Mucosa of descending colon (tissue), 3 donors: ENCODE measurements around the gene ROCK1. TPM values are rescaled to one million over a fixed set of nuclear protein-coding genes. Genes with fewer than 3 reads are reported as not detected.

ENCODE experiments used
- ATAC-seq: fragments of 200-7000 bp; cut with Tn5 transposase; one replicate; pipeline ENCODE4 v1.9.1; 2020; ENCODE audit warnings: mild to moderate bottlenecking, moderate library complexity
- DNase-seq, 3 donors: peaks; one replicate each; pipeline ENCODE4 v3.0.0-alpha.2; 2020
- H3K36me3 ChIP-seq: fragments of 200-600 bp; one replicate; pipeline ENCODE4 v1.8.0; 2021; ENCODE audit warnings: low read depth, mild to moderate bottlenecking
- H3K4me1 ChIP-seq: fragments of 200-600 bp; one replicate; pipeline ENCODE4 v1.8.0; 2021; ENCODE audit warnings: low read depth, mild to moderate bottlenecking
- H3K4me3 ChIP-seq: fragments of 200-600 bp; one replicate; pipeline ENCODE4 v1.8.0; 2021; ENCODE audit warnings: mild to moderate bottlenecking
- H3K9me3 ChIP-seq: fragments of 200-600 bp; one replicate; pipeline ENCODE4 v1.8.0; 2021; ENCODE audit warnings: mild to moderate bottlenecking
- intact Hi-C, 2 donors: fragments of 100-400 bp; cut with DNase I in 1 of 2; cut with micrococcal nuclease in 1 of 2; formaldehyde crosslinking; loops; one replicate each; pipeline versions ENCODE4 v1.11.0 to v1.11.1; 2022; cut with DNase I, micrococcal nuclease
- total RNA-seq, 3 donors: library from RNA; stranded (reverse); fragmentation: NEBNext Ultra II Directional in 2 of 3; extraction: Animal tissue kit (Norgen Biotek cat#: 25700) in 2 of 3; gene quantifications; one replicate each; pipeline versions ENCODE4 v1.2.1 to v1.2.4, GENCODE V29; 2021 to 2023
- TF ChIP-seq, protein P1 (sequence below): fragments of 200-600 bp; IDR thresholded peaks from one replicate; pipeline ENCODE4 v1.8.0; 2022; ENCODE audit warnings: antibody characterized with exemption, mild to moderate bottlenecking
- donor health status: DM: no; HTN: no; CAD: no; lungs with moderate emphysema.
- donor health status: DM: no; HTN: no; CAD: no.
- donor health status: DM: no; HTN: yes; CAD: no.

ROCK1 gene
- total RNA-seq, 3 donors from 2014 or later: 33.0 to 57.3 (median 34.1) TPM

DNA sequence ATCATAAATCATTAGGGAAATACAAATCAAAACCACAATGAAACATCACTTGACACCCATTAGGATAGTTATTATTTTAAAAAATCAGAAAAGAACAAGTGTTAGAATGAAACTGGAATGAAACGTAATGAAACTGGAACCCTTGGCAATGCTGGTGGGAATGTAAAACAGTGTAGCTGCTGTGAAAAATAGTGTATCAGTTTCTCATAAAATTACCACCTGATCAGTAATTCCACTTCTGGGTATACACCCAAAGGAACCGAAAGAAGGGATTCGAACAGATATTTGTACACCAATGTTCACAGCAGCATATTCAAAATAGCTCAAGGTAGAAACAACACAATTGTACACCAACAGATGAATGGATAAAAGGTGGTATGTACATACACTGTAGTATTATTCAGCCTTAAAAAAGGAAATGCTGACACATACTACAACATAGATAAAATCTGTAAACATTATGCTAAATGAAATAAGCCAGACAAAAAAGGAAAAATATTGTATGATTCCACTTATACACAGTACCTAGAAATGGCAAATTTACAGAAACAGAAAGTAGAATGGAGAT lies 27.0 kb downstream of the ROCK1 start:
- no peak for ATAC-seq
- no peak overlapping the region for H3K4me3 ChIP-seq
- DNase-seq: no peak
- H3K36me3 ChIP-seq: no peaks in the 10 kb centered on the region
- no peaks in the 10 kb centered on the region for H3K9me3 ChIP-seq
- intact Hi-C loops: no loop called here
- peaks cover 2% of the 10 kb centered on the region for H3K4me1 ChIP-seq
- TF ChIP-seq, protein P1, sequence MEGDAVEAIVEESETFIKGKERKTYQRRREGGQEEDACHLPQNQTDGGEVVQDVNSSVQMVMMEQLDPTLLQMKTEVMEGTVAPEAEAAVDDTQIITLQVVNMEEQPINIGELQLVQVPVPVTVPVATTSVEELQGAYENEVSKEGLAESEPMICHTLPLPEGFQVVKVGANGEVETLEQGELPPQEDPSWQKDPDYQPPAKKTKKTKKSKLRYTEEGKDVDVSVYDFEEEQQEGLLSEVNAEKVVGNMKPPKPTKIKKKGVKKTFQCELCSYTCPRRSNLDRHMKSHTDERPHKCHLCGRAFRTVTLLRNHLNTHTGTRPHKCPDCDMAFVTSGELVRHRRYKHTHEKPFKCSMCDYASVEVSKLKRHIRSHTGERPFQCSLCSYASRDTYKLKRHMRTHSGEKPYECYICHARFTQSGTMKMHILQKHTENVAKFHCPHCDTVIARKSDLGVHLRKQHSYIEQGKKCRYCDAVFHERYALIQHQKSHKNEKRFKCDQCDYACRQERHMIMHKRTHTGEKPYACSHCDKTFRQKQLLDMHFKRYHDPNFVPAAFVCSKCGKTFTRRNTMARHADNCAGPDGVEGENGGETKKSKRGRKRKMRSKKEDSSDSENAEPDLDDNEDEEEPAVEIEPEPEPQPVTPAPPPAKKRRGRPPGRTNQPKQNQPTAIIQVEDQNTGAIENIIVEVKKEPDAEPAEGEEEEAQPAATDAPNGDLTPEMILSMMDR: no peak

DNA sequence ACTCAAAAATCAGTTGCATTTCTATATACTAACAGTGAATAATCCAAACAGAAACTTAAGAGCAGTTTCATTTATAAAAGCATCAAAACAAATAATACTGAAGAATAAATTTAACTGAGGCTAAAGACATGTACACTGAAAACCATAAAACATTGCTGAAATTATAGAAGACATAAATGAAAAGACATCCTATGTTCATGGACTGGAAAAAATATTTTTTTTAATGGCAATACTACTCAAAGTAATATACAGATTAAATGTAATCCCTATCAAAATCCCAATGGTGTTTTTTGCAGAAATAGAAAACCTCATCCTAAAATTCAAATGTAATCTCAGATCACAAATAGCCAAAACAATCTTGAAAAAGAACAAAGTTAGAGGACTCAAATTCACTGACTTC lies 28.6 kb downstream of the ROCK1 start:
- TF ChIP-seq, protein P1: no peak
- Histone ChIP-seq H3K9me3 (no peaks in the 10 kb centered on the region), H3K36me3 (no peaks in the 10 kb centered on the region), H3K4me1 (peaks cover 5% of the 10 kb centered on the region), H3K4me3 (no peak overlapping the region)
- DNase-seq (no peak), ATAC-seq (no peak)
- intact Hi-C loops: no loop called here

DNA sequence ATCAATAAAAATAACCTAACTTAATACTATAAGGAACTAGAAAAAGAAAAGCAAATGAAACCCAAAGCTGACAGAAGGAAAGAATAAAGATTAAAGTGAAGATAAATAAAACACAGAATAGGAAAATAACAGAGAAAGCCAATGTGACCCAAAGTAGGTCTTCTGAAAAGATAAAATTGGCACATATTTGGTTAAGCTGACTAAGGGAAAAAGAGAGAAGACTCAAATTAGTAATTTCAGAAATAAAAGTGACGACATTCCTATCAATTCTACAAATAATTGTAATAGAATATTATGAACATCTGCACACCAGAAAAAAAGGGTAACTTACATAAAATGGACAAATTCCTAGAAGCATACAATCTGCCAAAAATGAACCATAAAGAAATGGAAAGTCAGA lies 30.2 kb downstream of the ROCK1 start:
- H3K4me1 ChIP-seq: peaks cover 10% of the 10 kb centered on the region
- ATAC-seq (no peak), DNase-seq (no peak)
- intact Hi-C loops: no loop called here
- no peaks in the 10 kb centered on the region for H3K9me3 ChIP-seq
- no peak overlapping the region for H3K4me3 ChIP-seq
- H3K36me3 ChIP-seq: no peaks in the 10 kb centered on the region
- TF ChIP-seq, protein P1: no peak

DNA sequence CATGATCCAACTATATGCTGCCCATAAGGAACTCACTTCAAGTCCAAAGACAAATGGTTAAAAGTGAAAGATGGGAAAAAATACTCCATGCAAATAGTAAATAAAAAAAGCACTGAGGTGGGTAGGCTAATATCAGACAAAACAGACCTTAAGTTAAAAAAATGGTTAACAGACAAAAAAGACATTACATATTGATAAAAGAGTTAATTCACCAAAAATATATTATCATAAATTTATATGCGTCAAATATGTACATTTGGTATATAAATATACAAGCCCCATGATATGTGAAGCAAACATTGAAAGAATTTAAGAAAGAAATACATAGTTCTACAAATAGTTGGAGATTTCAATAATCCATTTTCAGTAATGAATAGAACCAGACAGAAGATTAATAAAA lies 31.0 kb downstream of the ROCK1 start:
- Histone ChIP-seq H3K4me1 (peaks cover 10% of the 10 kb centered on the region), H3K36me3 (no peaks in the 10 kb centered on the region), H3K9me3 (no peaks in the 10 kb centered on the region), H3K4me3 (no peak overlapping the region)
- ATAC-seq (no peak), DNase-seq (no peak)
- intact Hi-C loops: no loop called here
- TF ChIP-seq, protein P1: no peak

DNA sequence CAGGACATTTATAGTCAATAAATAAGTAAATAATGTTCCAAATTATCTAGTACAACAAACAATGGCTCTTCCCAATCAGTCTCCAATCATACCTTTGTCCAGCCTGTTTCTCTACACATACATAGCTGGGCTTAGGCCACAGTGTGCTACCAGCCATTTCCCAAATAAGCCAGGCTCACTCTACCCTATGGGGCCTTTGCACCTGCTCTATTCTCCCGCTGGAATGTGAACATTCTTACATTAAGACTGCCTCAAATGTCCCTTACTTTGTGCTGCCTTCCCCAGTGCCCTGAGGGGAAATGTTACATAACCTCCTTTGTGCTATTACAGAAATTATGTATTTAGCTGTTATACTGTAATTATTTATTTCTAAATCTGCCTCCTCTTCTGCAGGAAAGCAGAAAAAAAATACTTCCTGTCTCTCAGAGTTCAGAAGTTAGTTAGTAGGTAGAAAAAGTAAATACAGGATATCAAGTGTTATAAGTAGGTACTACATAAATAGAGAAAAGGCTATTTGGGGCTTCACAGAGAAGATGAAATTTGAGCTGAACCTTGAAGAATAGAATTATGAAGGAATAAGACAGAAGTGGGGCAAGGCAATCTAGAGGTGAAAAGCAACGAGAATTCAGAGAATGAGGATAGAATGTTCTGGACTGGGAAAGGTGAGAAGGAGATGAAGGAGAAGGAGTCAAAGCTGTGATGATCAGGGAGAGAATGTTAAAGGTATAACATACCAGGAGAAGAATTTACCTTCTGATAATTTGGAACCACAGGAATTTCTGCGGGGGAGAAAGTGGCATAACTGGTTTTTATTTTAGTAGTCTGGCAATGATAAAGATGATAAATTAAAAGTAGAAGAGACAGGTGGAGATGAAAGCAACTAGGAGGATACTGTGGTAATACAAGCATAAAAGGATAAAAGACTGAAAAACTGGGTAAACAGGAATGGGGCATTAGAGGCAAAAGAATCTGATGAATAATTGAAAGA lies 37.0 kb downstream of the ROCK1 start:
- Histone ChIP-seq H3K9me3 (no peaks in the 10 kb centered on the region), H3K4me1 (peaks cover 21% of the 10 kb centered on the region), H3K36me3 (no peaks in the 10 kb centered on the region), H3K4me3 (no peak overlapping the region)
- intact Hi-C loops: no loop called here
- TF ChIP-seq, protein P1: no peak
- DNase-seq: no peak
- ATAC-seq: no peak
